ENCODE measurements around the gene PER3.

PER3 gene

GRCh38 chr1:7859406-7859805 lies 75.3 kb downstream of the PER3 start:
- H3K27ac ChIP-seq: no peak overlapping the region
- DNase-seq (ENCODE audit: low spot score): no peak
- no peak overlapping the region for H3K4me3 ChIP-seq
- TF ChIP-seq, protein P1, sequence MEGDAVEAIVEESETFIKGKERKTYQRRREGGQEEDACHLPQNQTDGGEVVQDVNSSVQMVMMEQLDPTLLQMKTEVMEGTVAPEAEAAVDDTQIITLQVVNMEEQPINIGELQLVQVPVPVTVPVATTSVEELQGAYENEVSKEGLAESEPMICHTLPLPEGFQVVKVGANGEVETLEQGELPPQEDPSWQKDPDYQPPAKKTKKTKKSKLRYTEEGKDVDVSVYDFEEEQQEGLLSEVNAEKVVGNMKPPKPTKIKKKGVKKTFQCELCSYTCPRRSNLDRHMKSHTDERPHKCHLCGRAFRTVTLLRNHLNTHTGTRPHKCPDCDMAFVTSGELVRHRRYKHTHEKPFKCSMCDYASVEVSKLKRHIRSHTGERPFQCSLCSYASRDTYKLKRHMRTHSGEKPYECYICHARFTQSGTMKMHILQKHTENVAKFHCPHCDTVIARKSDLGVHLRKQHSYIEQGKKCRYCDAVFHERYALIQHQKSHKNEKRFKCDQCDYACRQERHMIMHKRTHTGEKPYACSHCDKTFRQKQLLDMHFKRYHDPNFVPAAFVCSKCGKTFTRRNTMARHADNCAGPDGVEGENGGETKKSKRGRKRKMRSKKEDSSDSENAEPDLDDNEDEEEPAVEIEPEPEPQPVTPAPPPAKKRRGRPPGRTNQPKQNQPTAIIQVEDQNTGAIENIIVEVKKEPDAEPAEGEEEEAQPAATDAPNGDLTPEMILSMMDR (IDR thresholded peaks at IDR 0.05): no peak

GRCh38 chr1:7860130-7860529 lies 76.0 kb downstream of the PER3 start:
- no peak overlapping the region for H3K27ac ChIP-seq
- no peak overlapping the region for H3K4me3 ChIP-seq
- no peak for DNase-seq (ENCODE audit: low spot score)
- TF ChIP-seq, protein P1 (IDR thresholded peaks at IDR 0.05): no peak

DNA sequence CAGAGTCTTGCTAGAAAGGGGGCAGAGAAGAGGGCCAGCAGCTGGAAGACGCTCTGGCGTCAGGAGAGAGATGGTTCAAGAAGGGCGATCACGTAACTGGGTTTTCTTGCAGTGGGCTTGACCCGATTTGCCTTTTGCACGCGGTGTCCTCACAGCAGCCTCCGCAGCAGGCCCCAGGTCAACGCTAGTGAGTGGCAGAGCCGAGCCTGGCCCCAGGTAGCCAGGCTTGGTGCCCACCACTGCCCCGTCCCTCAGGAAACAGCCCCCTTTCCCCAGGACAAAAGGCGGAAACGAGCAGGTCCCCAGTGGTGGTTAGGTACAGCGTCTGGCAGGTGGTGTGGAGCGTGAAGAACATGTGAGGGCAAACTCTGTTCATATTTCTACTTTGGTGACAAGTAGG lies 77.4 kb downstream of the PER3 start:
- DNase-seq (ENCODE audit: low spot score): no peak
- H3K27ac ChIP-seq: no peak overlapping the region
- H3K4me3 ChIP-seq: no peak overlapping the region
- TF ChIP-seq, protein P1 (IDR thresholded peaks at IDR 0.05): no peak

DNA sequence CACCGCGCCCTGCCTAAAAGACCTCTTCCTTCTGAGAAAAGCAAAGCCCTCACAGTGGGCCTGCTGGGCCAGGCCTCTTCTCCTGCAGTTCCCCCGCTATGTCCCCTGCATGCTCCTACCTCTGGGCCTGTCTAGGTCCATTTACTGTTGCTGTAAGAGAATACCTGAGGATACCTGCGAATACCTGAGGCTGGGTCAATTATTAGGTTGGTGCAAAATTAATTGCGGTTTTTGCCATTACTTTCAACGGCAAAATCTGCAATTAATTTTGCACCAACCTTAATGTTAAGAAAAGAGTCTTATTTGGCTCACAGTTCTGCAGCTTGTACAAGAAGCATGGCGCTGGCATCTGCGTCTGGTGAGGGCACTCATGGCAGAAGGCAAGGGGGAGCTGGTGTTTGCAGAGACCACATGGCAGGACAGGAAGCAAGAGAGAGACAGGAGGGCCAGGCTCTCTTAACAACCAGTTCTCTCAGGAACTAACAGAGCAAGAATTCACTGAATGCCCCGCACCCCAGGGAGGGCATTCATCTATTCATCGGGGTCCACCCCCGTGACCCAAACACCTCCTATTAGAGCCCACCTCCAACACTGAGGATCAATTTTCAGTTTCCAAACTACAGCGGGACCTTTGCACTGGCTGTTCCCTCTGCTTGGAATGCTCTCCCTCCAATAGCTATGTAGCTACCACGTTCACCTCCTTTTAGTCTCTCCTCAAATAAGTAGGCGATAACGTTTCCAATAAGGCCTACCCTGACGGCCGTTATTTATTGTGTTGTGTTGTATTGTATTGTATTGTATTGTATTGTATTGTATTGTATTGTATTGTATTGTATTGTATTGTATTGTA lies 78.3 kb downstream of the PER3 start:
- TF ChIP-seq, protein P1 (IDR thresholded peaks at IDR 0.05): no peak
- no peak overlapping the region for H3K27ac ChIP-seq

DNA sequence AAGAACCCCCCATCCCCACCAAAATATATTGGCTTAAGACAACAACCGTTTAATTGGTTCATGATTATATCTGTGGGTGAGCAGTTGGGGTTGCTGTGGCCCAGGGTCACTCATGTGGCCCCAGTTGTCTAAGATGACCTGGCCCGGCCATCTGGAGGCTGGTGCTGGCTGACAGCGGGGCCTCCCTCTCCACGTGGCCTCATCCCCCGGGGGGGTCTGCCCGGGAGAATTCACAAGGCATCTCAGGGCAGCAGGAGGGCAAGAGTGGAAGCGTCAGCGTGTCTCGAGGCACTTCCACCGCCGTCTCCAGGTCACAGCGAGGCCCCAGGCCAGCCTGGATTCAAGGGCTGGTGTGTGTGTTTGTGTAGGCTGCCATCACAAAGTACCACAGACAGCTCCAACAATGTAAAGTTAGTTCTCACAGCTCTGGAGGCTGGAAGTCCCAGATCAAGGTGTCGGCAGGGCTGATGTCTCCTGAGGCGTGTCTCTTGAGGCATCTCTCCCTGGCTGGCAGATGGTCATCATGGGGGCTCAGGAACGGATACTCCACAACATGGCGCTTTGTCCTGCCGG lies 79.8 kb downstream of the PER3 start:
- no peak overlapping the region for H3K4me3 ChIP-seq
- no peak for DNase-seq (ENCODE audit: low spot score)
- TF ChIP-seq, protein P1 (IDR thresholded peaks at IDR 0.05): no peak
- H3K27ac ChIP-seq: no peak overlapping the region

More for the DNA sequence above, 78.3 kb downstream of the PER3 start:
- no peak overlapping the region for H3K4me3 ChIP-seq
- no peak for DNase-seq (ENCODE audit: low spot score)

DNA sequence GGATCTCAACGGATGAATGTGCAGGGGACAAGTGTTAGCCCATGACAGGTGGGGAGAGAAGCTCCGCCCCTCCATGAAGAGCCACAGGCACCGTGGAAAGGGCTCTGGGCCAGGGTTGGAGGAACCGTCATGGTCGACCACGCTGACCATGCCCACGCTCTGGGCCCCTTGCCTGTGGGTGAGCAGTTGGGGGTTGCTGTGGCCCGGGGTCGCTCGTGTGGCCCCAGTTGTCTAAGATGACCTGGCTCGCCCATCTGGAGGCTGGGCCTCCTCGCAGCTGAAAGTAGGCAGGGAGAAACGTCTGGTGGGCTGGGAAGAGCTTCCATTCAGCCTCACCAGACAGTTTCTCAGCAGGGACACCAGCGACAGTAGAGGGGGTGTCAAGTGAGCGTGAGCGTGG lies 81.9 kb downstream of the PER3 start:
- DNase-seq (ENCODE audit: low spot score): no peak
- TF ChIP-seq, protein P1 (IDR thresholded peaks at IDR 0.05): no peak

More for the DNA sequence above, 81.9 kb downstream of the PER3 start:
- Histone ChIP-seq H3K4me3 (no peak overlapping the region), H3K27ac (no peak overlapping the region)
